Measurements from ENCODE around the gene PCK1.

The PCK1 gene

GRCh38 chr20:57588596-57588995 lies 27.7 kb downstream of the PCK1 start:
- no peak for DNase-seq (ENCODE audit: low read depth in 2 of 2)

DNA sequence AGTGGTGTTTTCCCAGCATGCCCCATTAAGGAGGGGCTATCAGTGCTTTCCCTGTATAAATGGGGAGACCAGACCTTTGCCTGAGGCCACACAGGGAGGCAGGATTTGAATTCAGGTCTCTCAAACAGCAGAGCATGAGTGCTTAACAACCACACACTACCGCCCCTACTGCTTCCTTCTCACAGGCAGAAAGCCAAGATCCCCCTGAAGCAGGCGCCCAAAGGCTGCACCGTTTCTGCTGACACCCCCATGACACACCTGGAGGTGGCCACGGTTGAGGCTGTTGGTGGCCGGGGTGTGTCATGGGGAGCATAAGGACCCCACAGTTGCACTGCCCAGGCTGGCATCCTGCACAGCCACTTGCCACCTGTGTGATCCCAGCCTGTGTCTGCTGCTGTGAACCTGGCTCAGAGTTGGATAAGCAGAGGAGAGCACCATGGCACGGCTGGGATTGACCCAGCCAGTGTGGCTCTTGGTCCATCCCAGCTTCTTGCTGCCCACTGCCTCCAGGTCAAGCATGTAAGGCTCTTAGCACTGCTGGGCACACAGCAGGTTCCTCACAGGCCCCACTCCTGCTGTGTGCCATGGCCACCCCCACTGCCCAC lies 28.3 kb downstream of the PCK1 start:
- no peak for DNase-seq (ENCODE audit: low read depth in 2 of 2)

GRCh38 chr20:57589728-57590484 lies 29.0 kb downstream of the PCK1 start:
- no peak for DNase-seq (ENCODE audit: low read depth in 2 of 2)

DNA sequence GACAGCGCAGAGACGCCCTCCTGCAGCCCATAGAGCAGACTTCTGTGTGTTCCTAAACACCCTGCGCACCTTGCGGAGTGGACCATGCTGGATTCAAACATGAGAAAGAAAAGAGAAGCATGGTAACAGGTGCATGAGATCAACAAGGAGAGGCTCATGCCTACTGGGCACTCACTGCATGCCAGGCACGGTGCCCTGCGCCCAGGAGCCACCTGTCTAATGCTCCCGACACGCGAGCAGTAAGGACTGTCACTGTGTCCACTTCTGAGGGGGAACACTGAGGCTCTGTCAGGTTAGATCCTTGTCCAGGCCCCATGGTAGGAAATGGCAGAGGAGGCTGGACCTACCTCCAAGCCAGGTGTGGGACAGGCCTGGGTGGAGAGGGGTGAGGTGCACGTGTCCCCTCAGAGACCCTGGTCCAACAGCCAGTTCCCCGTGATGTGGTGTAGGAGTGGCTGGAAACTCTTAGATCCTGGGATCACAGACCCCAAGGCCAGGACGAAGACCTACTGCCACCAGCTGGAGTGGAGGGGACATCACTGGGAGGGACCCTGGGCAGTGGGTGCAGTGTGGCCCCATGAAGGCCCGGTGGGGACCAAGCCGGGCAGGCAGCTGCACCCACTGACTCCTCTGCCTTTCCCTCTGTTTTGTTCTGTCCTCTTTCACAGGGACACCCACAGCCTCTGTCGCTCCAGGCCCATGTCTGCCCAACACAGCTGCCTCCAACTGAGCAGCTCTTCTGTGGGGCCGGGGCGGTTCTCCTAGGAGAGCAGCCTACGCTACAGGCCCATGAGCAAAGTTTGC lies 29.8 kb downstream of the PCK1 start:
- no peak for DNase-seq (ENCODE audit: low read depth in 2 of 2)

DNA sequence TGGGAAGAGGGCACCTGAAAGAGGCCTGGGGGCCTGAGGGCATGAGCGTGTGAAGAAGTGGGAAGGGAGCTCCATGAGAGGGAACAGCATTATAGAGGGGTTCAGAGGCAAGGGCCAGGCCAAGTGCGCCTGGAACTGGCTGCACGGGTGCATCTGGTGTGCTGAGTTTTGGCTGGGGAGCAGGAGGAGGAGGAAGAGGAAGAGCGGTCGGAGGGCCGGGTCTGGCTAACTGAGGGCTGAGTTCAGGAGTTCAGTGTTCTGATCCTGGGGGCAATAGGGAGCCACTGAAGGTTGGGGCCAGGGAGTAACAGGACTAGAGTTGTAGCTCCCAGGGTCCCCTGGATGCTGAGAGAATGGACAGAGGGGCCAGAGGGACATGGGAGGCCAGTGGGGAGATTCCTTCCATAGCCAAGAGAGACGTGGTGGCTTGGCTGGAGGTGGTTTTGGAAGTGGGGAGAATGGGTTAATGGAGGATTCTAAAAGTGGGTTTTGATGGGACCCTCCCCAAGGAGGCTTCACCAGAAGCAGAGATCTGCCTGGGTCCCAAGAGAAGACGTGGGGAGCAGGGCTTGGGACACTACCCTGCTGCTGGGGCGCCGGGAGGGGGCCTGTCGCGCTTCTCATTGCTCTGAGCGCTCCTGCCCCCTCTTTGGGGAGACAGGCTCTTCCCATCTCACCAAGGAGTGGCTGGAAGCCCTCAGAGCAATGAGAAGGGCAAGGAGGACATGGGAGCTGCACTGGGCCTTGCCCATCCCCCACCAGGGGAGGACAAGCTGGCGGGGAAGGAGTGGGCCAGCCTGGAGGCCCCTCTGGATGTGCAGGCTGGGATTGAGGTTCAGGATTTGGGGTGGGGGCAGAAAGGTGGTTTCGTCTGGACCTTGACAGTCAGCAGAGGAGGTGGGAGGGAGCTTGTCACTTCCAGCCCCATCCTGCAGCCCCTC lies 30.6 kb downstream of the PCK1 start:
- DNase-seq (ENCODE audit: low read depth in 2 of 2), result no peak

DNA sequence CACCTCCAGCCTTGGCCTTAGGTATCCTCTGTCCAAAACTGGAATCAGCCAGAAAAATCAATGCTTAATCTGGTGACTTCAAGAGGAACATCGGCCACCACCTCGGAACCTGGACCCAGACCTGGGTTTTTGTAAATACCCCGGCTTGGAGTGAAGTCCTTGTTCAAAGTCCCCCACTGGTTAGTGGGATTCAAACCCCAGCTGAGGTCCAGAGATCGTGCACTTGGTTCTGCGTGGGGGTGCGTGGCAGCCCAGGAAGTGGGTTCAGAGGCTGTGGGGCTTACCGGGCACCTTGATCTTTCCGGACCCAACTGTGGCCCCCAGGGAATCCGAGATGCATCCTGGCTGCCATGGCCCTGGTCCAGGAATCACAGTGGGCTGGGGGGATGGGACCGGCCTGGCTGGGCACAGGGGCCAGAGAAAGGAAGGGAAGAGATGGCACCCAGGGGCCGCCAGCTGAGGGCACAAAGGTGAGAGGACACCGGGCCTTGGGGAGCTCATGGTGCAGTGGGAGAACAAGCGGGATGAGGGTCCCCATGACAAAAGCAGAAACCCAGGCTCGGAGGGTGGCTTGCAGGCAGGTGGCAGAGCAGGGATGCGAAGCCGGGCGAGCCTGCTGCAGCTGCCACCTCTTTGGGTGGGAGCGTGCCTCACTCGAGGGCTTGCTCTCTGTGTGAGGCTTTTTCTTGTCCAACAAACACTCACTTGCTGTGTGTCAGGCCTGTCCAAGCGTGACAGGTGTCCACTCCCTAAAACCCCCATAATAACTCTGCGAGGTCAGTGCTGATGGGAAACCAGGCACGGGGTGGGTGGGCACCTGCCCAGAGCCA lies 31.6 kb downstream of the PCK1 start:
- no peak for DNase-seq (ENCODE audit: low read depth in 2 of 2)

GRCh38 chr20:57593134-57593886 lies 32.4 kb downstream of the PCK1 start:
- no peak for DNase-seq (ENCODE audit: low read depth in 2 of 2)

DNA sequence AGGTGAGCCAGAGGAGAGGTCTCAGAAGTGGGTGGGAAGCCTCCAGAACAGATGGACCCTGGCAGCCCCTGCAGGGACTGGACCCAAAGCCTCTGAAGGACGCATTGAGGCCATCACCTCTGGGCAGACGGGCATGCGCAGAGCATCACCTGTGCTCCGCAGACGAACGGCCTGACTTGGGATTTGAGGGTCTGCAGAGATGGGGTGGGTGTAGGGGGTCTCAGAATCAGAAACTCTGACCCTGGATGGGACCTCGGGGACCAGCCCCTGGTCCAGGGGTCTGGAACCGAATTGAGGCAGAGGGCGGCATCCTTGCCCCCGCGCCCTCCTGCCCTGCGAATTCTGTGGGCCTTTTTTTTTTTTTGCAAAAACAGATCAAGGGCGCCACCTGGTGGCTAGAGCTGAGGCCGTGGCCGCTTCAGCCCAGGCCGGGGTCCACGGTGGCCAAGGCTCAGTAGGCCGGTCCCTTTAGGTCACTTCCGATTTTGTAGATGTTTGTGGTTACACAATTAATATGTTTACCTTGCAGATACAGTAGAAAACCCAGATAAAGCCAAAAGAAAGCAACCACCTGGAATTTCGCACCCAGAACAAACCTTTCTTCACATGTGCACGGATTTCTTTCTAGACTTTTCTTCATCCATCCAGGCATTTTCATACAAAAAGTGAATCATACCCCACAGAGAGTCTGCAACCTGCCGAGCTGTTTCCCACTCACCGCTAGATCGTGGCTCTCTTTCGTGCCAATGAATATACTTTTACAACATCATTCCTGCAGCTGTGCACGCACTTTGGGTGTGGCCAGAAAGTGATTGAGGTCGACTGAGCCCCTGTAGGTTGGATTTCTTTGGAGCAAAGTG lies 33.4 kb downstream of the PCK1 start:
- DNase-seq (ENCODE audit: low read depth in 2 of 2), result peak; percentile 35 to 38

- no peak for DNase-seq (ENCODE audit: low read depth in 2 of 2)
Observed at GRCh38 chr20:57595041-57596030, 34.4 kb downstream of the PCK1 start.

DNA sequence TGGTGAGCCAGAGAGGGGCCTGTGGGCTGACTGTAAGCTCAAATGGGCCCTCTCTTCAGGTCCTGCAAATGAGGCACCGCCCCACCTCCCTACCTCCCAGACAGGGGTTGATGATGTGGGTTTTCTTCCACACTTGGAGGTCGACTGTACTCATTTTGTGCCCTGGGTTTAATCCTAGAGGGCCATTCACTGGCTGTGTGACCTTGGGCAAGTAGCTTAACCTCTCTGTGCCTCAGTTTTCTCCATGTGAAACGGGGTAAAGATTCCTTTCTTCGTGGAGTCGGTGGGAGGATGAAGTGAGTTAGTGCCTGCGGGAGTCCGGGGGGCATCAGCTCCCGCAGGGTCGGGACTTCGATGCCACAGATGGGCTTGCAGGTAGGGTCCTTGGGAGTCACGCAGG lies 35.4 kb downstream of the PCK1 start:
- no peak for DNase-seq (ENCODE audit: low read depth in 2 of 2)

DNA sequence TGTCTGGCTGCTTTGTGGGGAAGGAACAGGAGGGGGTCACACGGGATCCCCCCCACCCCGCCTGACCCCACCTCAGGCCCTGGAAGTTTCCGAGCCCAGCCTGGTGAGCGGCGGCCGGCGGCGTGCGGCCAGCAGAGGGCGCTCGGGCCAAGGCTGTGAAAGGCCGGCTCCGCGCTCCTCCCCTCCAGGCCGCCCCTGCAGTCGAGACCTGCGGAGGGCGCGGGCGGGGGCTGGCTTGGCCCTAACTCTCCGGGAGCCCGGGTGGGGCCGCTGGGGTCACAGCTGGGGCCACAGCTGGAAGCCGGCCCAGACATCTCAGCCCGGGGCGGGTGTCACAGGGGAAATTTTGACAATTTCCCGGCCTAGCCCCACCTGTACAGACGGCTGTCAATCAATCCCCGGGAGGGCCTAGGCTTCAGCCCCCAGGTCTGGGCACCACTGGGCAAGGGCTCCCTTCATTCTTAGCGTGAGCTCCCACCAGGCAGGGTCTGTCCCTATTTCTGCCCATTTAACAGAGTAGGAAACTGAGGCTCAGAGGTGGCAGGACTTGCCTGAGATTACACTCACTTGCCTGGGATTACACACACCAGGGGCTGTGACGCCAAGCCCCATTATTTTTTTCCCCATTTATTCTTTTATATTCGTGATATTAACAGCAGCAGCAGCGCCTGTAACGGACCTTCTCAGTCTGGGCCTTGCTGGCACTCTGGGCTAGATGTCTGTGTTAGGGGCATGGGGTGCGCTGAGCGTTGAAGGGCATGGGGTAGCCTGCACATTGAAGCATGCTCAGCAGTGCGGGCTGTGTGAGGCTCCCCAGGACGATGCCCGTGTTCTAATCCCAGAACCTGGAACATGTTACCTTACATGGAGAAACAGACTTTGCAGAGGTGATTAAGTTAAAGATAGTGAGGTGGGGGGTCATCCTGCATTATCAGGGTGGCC lies 36.4 kb downstream of the PCK1 start:
- peak; percentile 56 to 70 for DNase-seq (ENCODE audit: low read depth in 2 of 2)

DNA sequence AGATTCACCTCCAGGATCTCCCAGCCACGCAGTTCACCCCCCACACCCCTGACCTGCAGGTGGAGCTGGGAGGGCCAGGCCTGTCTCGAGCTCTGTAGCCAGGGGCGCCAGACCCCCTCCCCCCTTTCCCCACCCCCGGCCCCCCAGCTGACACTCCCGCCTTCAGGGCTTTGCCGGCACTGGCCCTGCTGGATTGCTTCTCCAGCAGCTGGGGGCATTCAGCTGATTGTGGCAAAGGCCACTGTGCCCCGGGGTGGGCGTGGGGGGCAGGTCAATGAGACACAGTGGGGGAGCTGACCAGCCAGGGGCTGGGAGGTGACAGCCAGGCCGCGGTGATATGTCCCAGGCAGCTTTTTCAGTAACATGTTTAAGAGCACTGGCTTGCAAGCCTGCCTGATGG lies 37.1 kb downstream of the PCK1 start:
- DNase-seq (ENCODE audit: low read depth in 2 of 2), result no peak

- no peak for DNase-seq (ENCODE audit: low read depth in 2 of 2)
Observed at GRCh38 chr20:57598491-57598890, 37.6 kb downstream of the PCK1 start.

DNA sequence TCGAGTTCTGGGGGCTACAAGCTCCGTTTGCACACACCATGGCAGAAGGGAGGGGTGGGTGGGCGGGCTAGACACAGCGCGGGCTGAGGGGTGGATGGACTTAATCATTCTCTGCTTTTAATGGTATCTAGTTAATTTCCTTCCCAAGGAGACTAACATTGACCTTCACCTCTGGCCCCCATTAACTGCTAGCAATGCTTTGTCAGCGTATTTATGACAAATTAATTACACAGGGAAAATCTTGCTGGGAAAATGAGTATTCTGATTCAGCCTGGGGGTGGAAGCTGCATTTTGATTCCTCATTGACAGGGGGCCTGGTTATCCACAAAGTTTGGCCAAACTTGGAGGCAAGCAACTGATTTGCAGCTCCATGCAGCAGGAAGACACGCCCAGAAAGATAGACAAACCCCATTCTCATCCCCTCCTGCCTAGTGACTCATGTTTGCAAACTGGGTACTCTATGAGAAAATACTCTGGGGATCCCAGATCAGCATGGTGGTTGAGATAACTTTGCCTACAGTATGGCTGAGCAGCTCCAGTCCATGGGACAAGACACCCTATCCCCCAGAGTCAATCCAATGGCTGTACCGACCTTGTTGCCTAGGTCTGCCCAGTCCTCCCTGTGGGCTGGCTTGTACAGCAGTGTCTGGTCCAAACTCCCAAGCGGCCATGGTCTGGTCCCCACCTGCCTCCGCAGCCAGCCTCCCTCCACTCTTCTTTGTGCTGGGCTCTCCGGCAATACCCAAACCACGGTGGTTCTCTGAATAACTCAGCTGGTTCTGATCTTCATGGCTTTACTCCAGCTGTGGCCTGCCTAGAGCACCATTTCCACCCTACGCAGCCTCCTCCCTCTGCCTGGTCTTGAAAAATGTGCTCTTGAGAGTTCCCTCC lies 39.7 kb downstream of the PCK1 start:
- DNase-seq (ENCODE audit: low read depth in 2 of 2), result no peak

DNA sequence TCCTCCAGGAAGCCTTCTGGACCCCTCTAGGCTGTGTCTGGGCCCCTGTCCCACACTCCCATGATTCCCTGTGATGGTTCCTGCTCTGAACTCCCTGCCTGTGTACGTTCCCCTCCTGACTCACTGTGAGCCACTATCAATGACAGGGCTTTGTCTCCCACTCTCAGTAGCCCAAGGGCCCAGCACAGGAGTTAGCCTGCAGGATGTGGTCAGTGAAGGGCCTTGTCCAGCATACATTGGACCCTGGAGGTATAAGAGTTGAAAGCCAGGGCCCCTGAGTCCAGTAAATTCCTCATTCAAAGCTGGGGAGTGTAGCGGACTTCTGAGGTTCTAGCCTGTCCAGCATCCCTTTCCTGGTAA lies 40.3 kb downstream of the PCK1 start:
- DNase-seq (ENCODE audit: low read depth in 2 of 2), result no peak

GRCh38 chr20:57601737-57602136 lies 40.8 kb downstream of the PCK1 start:
- DNase-seq (ENCODE audit: low read depth in 2 of 2), result no peak
